ENCODE data around the gene RHCE. TPM values are rescaled to one million over a fixed set of nuclear protein-coding genes. Genes with fewer than 3 reads are reported as not detected.
"Not testable (repeated sequence)": the region's sequence is repeated elsewhere in the genome, so short reads cannot be mapped to it uniquely, and the experiment has no call there.

RHCE gene
- total RNA-seq: under 1 TPM; 0.27 to 0.32 TPM

GRCh38 chr1:25420715-25421114 lies at the start of gene RHCE:
Gene RHCE, minus strand, starts transcription at chr1:25420825. Its CDS starts 39 bp downstream, at chr1:25420786.
- H3K36me3 ChIP-seq; H3K27me3 ChIP-seq; intact Hi-C loops (cut with DNase I); H3K4me1 ChIP-seq; H3K9ac ChIP-seq (ENCODE audit: low read depth in 2 of 2, low read length in 2 of 2); DNase-seq; H3K27ac ChIP-seq; H3K9me3 ChIP-seq; H3K4me3 ChIP-seq: not testable (repeated sequence)

- Histone ChIP-seq H3K27ac (no peak overlapping the region), H3K9me3 (no peaks in the 10 kb centered on the region), H3K4me3 (no peak overlapping the region), H3K27me3 (no peaks in the 10 kb centered on the region), H3K4me1 (no peaks in the 10 kb centered on the region), H3K9ac (ENCODE audit: low read depth in 2 of 2, low read length in 2 of 2) (no peak overlapping the region), H3K36me3 (no peaks in the 10 kb centered on the region)
- intact Hi-C loops (cut with DNase I): no loop called here
- DNase-seq: no peak
- no peak for TF ChIP-seq CTCF (IDR thresholded peaks at IDR 0.05)
Measured at GRCh38 chr1:25469177-25469576, 48.6 kb upstream of the RHCE start.

GRCh38 chr1:25468033-25468432 lies 47.4 kb upstream of the RHCE start:
- H3K9me3 ChIP-seq: no peaks in the 10 kb centered on the region
- H3K4me3 ChIP-seq: no peak overlapping the region
- no peaks in the 10 kb centered on the region for H3K36me3 ChIP-seq
- no peak for DNase-seq
- H3K27me3 ChIP-seq: no peaks in the 10 kb centered on the region
- no peak overlapping the region for H3K9ac ChIP-seq (ENCODE audit: low read depth in 2 of 2, low read length in 2 of 2)
- peaks cover under 1% of the 10 kb centered on the region for H3K4me1 ChIP-seq
- intact Hi-C loops (cut with DNase I): no loop called here
- no peak overlapping the region for H3K27ac ChIP-seq
- no peak for TF ChIP-seq CTCF (IDR thresholded peaks at IDR 0.05)

- no peak overlapping the region for H3K4me3 ChIP-seq
- no peaks in the 10 kb centered on the region for H3K27me3 ChIP-seq
- intact Hi-C loops (cut with DNase I): no loop called here
- H3K4me1 ChIP-seq: peaks cover 3% of the 10 kb centered on the region
- no peak overlapping the region for H3K27ac ChIP-seq
- no peaks in the 10 kb centered on the region for H3K9me3 ChIP-seq
- no peaks in the 10 kb centered on the region for H3K36me3 ChIP-seq
- TF ChIP-seq CTCF (IDR thresholded peaks at IDR 0.05): no peak
- no peak for DNase-seq
- H3K9ac ChIP-seq (ENCODE audit: low read depth in 2 of 2, low read length in 2 of 2): no peak overlapping the region
Measured at GRCh38 chr1:25467616-25468015, 47.0 kb upstream of the RHCE start.

GRCh38 chr1:25467193-25467592 lies 46.6 kb upstream of the RHCE start:
- intact Hi-C loops (cut with DNase I): no loop called here
- no peak overlapping the region for H3K4me3 ChIP-seq
- DNase-seq: no peak

GRCh38 chr1:25462732-25463131 lies 42.1 kb upstream of the RHCE start:
- Histone ChIP-seq H3K9me3 (no peaks in the 10 kb centered on the region), H3K36me3 (peaks cover 5% of the 10 kb centered on the region), H3K4me1 (peaks cover 3% of the 10 kb centered on the region), H3K9ac (ENCODE audit: low read depth in 2 of 2, low read length in 2 of 2) (no peak overlapping the region), H3K27ac (no peak overlapping the region), H3K4me3 (no peak overlapping the region), H3K27me3 (no peaks in the 10 kb centered on the region)
- intact Hi-C loops (cut with DNase I): no loop called here
- no peak for TF ChIP-seq CTCF (IDR thresholded peaks at IDR 0.05)
- peak; percentile 28 for DNase-seq

More at GRCh38 chr1:25467193-25467592, 46.6 kb upstream of the RHCE start:
- TF ChIP-seq CTCF (IDR thresholded peaks at IDR 0.05): no peak
- H3K36me3 ChIP-seq: no peaks in the 10 kb centered on the region
- no peak overlapping the region for H3K27ac ChIP-seq
- no peaks in the 10 kb centered on the region for H3K9me3 ChIP-seq
- H3K27me3 ChIP-seq: no peaks in the 10 kb centered on the region
- H3K9ac ChIP-seq (ENCODE audit: low read depth in 2 of 2, low read length in 2 of 2): no peak overlapping the region
- peaks cover 3% of the 10 kb centered on the region for H3K4me1 ChIP-seq

All from colonic mucosa (tissue), 4 donors.